ENCODE measurements around the gene HDDC3. TPM values are rescaled to one million over a fixed set of nuclear protein-coding genes. Genes with fewer than 3 reads are reported as not detected.

The HDDC3 gene, protein sequence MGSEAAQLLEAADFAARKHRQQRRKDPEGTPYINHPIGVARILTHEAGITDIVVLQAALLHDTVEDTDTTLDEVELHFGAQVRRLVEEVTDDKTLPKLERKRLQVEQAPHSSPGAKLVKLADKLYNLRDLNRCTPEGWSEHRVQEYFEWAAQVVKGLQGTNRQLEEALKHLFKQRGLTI
- 23.6 and 25.5 TPM in 2 replicates for total RNA-seq (2022)
- percentile 49 among the genes with signal in this experiment for Bru-seq, nascent RNA
- percentile 55 among the genes with signal in this experiment for BruChase-seq, experiment 1, labeled RNA remaining after a 6-hour chase
- percentile 50 among the genes with signal in this experiment for BruChase-seq, experiment 2, labeled RNA remaining after a 2-hour chase
- long read RNA-seq, transcript HDDC3-202 (4 exons, 1,880 nt), result major isoform, 29 of 42 reads
- long read RNA-seq, transcript HDDC3-201 (4 exons, 1,047 nt), result minor isoform, 5 of 42 reads
- long read RNA-seq, partial matches to known transcripts, result 0 of 42 reads
- long read RNA-seq, other reads (novel, unspliced or antisense), result 4 of 42 reads

DNA sequence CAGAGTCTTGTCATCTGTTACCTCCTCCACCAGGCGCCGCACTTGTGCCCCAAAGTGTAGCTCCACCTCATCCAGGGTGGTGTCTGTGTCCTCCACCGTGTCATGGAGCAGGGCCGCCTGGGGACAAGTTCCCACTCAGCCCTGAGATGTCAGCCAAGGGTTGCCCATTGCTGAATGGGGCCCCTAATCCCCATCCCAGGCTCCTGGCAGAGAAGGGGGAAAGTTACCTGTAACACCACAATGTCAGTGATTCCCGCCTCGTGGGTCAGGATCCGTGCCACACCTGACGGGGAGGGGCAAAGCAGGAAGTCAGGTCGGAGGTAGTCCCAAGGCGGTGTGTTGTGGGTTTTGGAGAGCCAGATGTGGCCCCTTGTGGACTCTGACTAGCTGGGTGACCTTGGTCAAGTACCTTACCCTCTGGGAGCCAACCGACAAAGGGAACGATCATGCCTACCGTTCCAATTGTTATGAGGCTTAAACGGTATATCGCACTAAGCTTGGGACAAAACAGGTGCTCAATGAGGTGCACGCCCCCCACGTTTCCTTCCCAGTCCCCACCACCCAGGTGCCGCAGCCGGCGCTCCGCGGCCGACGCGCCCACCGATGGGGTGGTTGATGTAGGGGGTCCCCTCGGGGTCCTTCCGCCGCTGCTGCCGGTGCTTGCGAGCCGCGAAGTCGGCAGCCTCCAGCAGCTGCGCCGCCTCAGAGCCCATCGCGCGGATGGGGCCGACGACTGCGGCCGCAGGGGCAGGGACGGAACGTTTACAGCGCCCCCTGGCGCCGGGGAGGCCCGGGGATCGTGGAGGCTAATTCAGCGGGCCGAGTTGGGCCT is at the start of gene HDDC3:
TSS of gene HDDC3 (minus strand) at position 722 of the 832 bp plus-strand sequence. CDS start at position 713, 9 bp downstream.
- POLR2A ChIA-PET, result interaction anchor here (0.6 to 10.1 kb wide), 31 partner anchors 9 to 896 kb away, joined by 3 to 150 read pairs (median 4); partner anchors contain the start of genes BLM, FURIN, MAN2A2 and PRC1
- peak; percentile 93 for DNase-seq (ENCODE audit: unreplicated experiment)
- peak within 1 kb of the TSS; percentile 96 for H3K27ac Mint-ChIP-seq (ENCODE audit: low read depth, unreplicated experiment)
- peaks cover 24% of the 10 kb centered on the region for H3K36me3 Mint-ChIP-seq (ENCODE audit: insufficient read depth, unreplicated experiment)
- peak; percentile 87 for TF ChIP-seq CTCF (IDR thresholded peaks at IDR 0.05; ENCODE audit: unreplicated experiment)
- CTCF ChIA-PET, result interaction anchor here (0.5 to 11.6 kb wide), 38 partner anchors 10 to 1147 kb away, joined by 3 to 131 read pairs (median 4); partner anchors contain the start of genes MAN2A2, RCCD1 and VPS33B
- H3K4me3 Mint-ChIP-seq (ENCODE audit: unreplicated experiment), result peak within 1 kb of the TSS; percentile 95
- no peaks in the 10 kb centered on the region for H3K27me3 Mint-ChIP-seq (ENCODE audit: insufficient read depth, unreplicated experiment)
- BruUV-seq (replicated peaks), result no TSS peak
- intact Hi-C loops (cut with micrococcal nuclease), result loop anchor here (1.0 to 5.0 kb wide), 3 partner anchors 30 to 285 kb away; no protein-coding TSS in a partner anchor
- H3K9me3 Mint-ChIP-seq (ENCODE audit: unreplicated experiment), result no peaks in the 10 kb centered on the region
- peaks cover 35% of the 10 kb centered on the region for H3K4me1 Mint-ChIP-seq (ENCODE audit: insufficient read depth, unreplicated experiment)

GRCh38 chr15:90982135-90982534 is 49.8 kb upstream of the HDDC3 start:
- H3K4me1 Mint-ChIP-seq (ENCODE audit: insufficient read depth, unreplicated experiment), result peaks cover 5% of the 10 kb centered on the region
- no peak overlapping the region for H3K4me3 Mint-ChIP-seq (ENCODE audit: unreplicated experiment)
- peak overlapping the region; percentile 53 for H3K27ac Mint-ChIP-seq (ENCODE audit: low read depth, unreplicated experiment)
- H3K36me3 Mint-ChIP-seq (ENCODE audit: insufficient read depth, unreplicated experiment), result peaks cover 46% of the 10 kb centered on the region
- intact Hi-C loops (cut with micrococcal nuclease), result no loop called here
- no TSS peak for BruUV-seq (replicated peaks)
- peak; percentile 44 for DNase-seq (ENCODE audit: unreplicated experiment)
- no peaks in the 10 kb centered on the region for H3K27me3 Mint-ChIP-seq (ENCODE audit: insufficient read depth, unreplicated experiment)
- no peak for TF ChIP-seq CTCF (IDR thresholded peaks at IDR 0.05; ENCODE audit: unreplicated experiment)
- POLR2A ChIA-PET, result interaction anchor here (1.2 to 5.0 kb wide), 4 partner anchors 12 to 109 kb away, joined by 3 to 37 read pairs (median 5); partner anchors contain the start of genes PRC1 and RCCD1
- CTCF ChIA-PET, result interaction anchor here (1.5 to 7.8 kb wide), 3 partner anchors 24 to 51 kb away, joined by 6 to 74 read pairs (median 7); partner anchors contain the start of gene RCCD1
- H3K9me3 Mint-ChIP-seq (ENCODE audit: unreplicated experiment), result no peaks in the 10 kb centered on the region

- Mint-ChIP-seq H3K4me3 (ENCODE audit: unreplicated experiment) (no peak overlapping the region), H3K4me1 (ENCODE audit: insufficient read depth, unreplicated experiment) (peaks cover 5% of the 10 kb centered on the region), H3K27ac (ENCODE audit: low read depth, unreplicated experiment) (no peak overlapping the region), H3K36me3 (ENCODE audit: insufficient read depth, unreplicated experiment) (peaks cover 46% of the 10 kb centered on the region), H3K9me3 (ENCODE audit: unreplicated experiment) (no peaks in the 10 kb centered on the region), H3K27me3 (ENCODE audit: insufficient read depth, unreplicated experiment) (no peaks in the 10 kb centered on the region)
- POLR2A ChIA-PET, result interaction anchor here (1.0 to 1.7 kb wide), 2 partner anchors 27 to 47 kb away, joined by 3 to 6 read pairs; partner anchors contain the start of genes RCCD1 and UNC45A
- intact Hi-C loops (cut with micrococcal nuclease), result no loop called here
- no TSS peak for BruUV-seq (replicated peaks)
- DNase-seq (ENCODE audit: unreplicated experiment), result no peak
- CTCF ChIA-PET, result interaction anchor here (0.5 to 7.8 kb wide), 4 partner anchors 13 to 47 kb away, joined by 3 to 74 read pairs (median 4); partner anchors contain the start of gene RCCD1
- no peak for TF ChIP-seq CTCF (IDR thresholded peaks at IDR 0.05; ENCODE audit: unreplicated experiment)
These were observed 49.3 kb upstream of the HDDC3 start for GRCh38 chr15:90981681-90982080.

All from MCF 10A (cell line).